ENCODE measurements around the gene NEO1.
"Not testable (repeated sequence)": the region's sequence is repeated elsewhere in the genome, so short reads cannot be mapped to it uniquely, and the experiment has no call there.

NEO1 gene

GRCh38 chr15:73270366-73271097 lies 218.3 kb downstream of the NEO1 start:
- DNase-seq, result no peak

- DNase-seq, result peak; percentile 15
Observed at GRCh38 chr15:73273181-73274002, 221.1 kb downstream of the NEO1 start.

GRCh38 chr15:73275862-73276261 lies 223.6 kb downstream of the NEO1 start:
- no peak for DNase-seq

- DNase-seq, result no peak
Observed at GRCh38 chr15:73282567-73283365, 230.5 kb downstream of the NEO1 start.

- DNase-seq, result no peak
Observed at GRCh38 chr15:73283366-73283962, 231.2 kb downstream of the NEO1 start.

GRCh38 chr15:73284090-73284716 lies 231.9 kb downstream of the NEO1 start:
- DNase-seq, result no peak

- DNase-seq, result no peak
Observed at GRCh38 chr15:73286311-73286710, 234.0 kb downstream of the NEO1 start.

- no peak for DNase-seq
Observed at GRCh38 chr15:73287019-73287418, 234.8 kb downstream of the NEO1 start.

- DNase-seq, result no peak
Observed at GRCh38 chr15:73291441-73291840, 239.2 kb downstream of the NEO1 start.

- DNase-seq, result no peak
Observed at GRCh38 chr15:73293773-73294172, 241.5 kb downstream of the NEO1 start.

- no peak for DNase-seq
Observed at GRCh38 chr15:73295630-73296286, 243.5 kb downstream of the NEO1 start.

GRCh38 chr15:73296609-73297353 lies 244.5 kb downstream of the NEO1 start:
- no peak for DNase-seq

GRCh38 chr15:73298522-73299245 lies 246.4 kb downstream of the NEO1 start:
- no peak for DNase-seq

- not testable (repeated sequence) for DNase-seq
Observed at GRCh38 chr15:73300286-73300685, 248.0 kb downstream of the NEO1 start.

- no peak for DNase-seq
Observed at GRCh38 chr15:73303636-73304035, 251.4 kb downstream of the NEO1 start.

GRCh38 chr15:73305331-73306211 lies 253.3 kb downstream of the NEO1 start:
- DNase-seq, result no peak

- DNase-seq, result no peak
Observed at GRCh38 chr15:73308305-73308704, 256.0 kb downstream of the NEO1 start.

GRCh38 chr15:73313861-73314260 lies 261.6 kb downstream of the NEO1 start:
- DNase-seq, result no peak
